HepG2 (cell line): Measurements from ENCODE around the gene ECE2. TPM values are rescaled to one million over a fixed set of nuclear protein-coding genes. Genes with fewer than 3 reads are reported as not detected.

Source experiments
- ATAD3A ChIP-seq: sonication (generic); formaldehyde crosslinking; IDR thresholded peaks from 2 replicates; pipeline ENCODE4 v1.4.0; 2020; ENCODE audit warnings: missing genetic modification reagents
- MXD3 ChIP-seq: IDR thresholded peaks from 2 replicates; pipeline ENCODE4 v1.6.1; 2016; ENCODE audit warnings: mild to moderate bottlenecking, missing biosample characterization, missing genetic modification reagents
- PBX3 ChIP-seq: sonication (generic); formaldehyde crosslinking; IDR thresholded peaks from 2 replicates; pipeline ENCODE4 v1.8.1; 2023; ENCODE audit warnings: missing genetic modification reagents, inconsistent platforms, borderline replicate concordance
- RAD21 ChIP-seq: fragments of 450-650 bp; formaldehyde crosslinking; IDR thresholded peaks from 2 replicates; pipeline ENCODE4 v1.5.0; 2020; ENCODE audit warnings: mild to moderate bottlenecking
- SATB2 ChIP-seq: sonication (generic); formaldehyde crosslinking; IDR thresholded peaks from 2 replicates; pipeline ENCODE4 v1.5.0; 2020; ENCODE audit warnings: missing genetic modification reagents
- WIZ ChIP-seq: sonication (generic); formaldehyde crosslinking; IDR thresholded peaks from 2 replicates; pipeline ENCODE4 v1.5.1; 2020; ENCODE audit warnings: mild to moderate bottlenecking, missing genetic modification reagents
- ZBTB1 ChIP-seq: sonication (generic); formaldehyde crosslinking; IDR thresholded peaks from 2 replicates; pipeline ENCODE4 v1.4.0; 2020; ENCODE audit warnings: missing genetic modification reagents, borderline replicate concordance
- ZFP90 ChIP-seq: sonication (generic); formaldehyde crosslinking; IDR thresholded peaks from 2 replicates; pipeline ENCODE4 v1.8.0; 2022; ENCODE audit warnings: missing genetic modification reagents, mild to moderate bottlenecking, inconsistent platforms, borderline replicate concordance
- ZNF281 ChIP-seq: sonication (generic); formaldehyde crosslinking; IDR thresholded peaks from 2 replicates; pipeline ENCODE4 v1.4.0; 2020; ENCODE audit warnings: missing genetic modification reagents, borderline replicate concordance
- ZNF317 ChIP-seq: sonication (generic); formaldehyde crosslinking; IDR thresholded peaks from 2 replicates; pipeline ENCODE4 v1.5.0; 2020; ENCODE audit warnings: mild to moderate bottlenecking, missing genetic modification reagents
- ZNF512B ChIP-seq: sonication (generic); formaldehyde crosslinking; IDR thresholded peaks from 2 replicates; pipeline ENCODE4 v1.5.1; 2020; ENCODE audit warnings: missing genetic modification reagents, mild to moderate bottlenecking, borderline replicate concordance
- ZNF619 ChIP-seq: sonication (generic); formaldehyde crosslinking; IDR thresholded peaks from 2 replicates; pipeline ENCODE4 v1.4.0; 2020; ENCODE audit warnings: mild to moderate bottlenecking, missing genetic modification reagents
- ZNF672 ChIP-seq: sonication (generic); formaldehyde crosslinking; IDR thresholded peaks from 2 replicates; pipeline ENCODE4 v1.8.1; 2022; ENCODE audit warnings: missing genetic modification reagents
- ZNF770 ChIP-seq: sonication (generic); formaldehyde crosslinking; IDR thresholded peaks from 2 replicates; pipeline ENCODE4 v1.5.0; 2020; ENCODE audit warnings: mild to moderate bottlenecking, missing genetic modification reagents
- ZSCAN12 ChIP-seq: sonication (generic); formaldehyde crosslinking; IDR thresholded peaks from 2 replicates; pipeline ENCODE4 v1.9.0; 2021; ENCODE audit warnings: mild to moderate bottlenecking, missing genetic modification reagents
- polyA plus RNA-seq, 8 experiments: library from polyadenylated mRNA; depleted of rRNA in 3 of 8; stranded (reverse) in 7 of 8; unstranded in 1 of 8; fragments of >200 nt; fragmentation: Illumina TruSeq in 4 of 8; extraction: Trizol in 4 of 8; gene quantifications; 2 replicates each; pipeline versions ENCODE4 v1.2.1 to v1.2.3, GENCODE V29; 2011 to 2016; ENCODE audit warnings: low read depth in 4 of 8, missing spikeins in 1 of 8, mixed read lengths in 1 of 8; ENCODE audit not compliant: insufficient read depth in 1 of 8
- total RNA-seq, 5 experiments: library from RNA; depleted of rRNA; stranded (reverse); fragments of >200 nt; fragmentation: Illumina TruSeq; extraction: Trizol; gene quantifications; 2 replicates each; pipeline ENCODE4 v1.2.3, GENCODE V29; 2016; ENCODE audit warnings: low read depth in 1 of 5

Gene ECE2
- total and polyA plus RNA-seq, 2 of the 13 experiments (the other 11 are each of a cell fraction or from before 2014, with no cell fraction given): not detected

GRCh38 chr3:184248454-184249411, 27.1 kb upstream of the ECE2 start, which contains the start of gene ALG3 (continued):
- TF ChIP-seq PBX3 (CRISPR knock-in tag) (no peak), ZNF619 (CRISPR knock-in tag) (no peak), ZFP90 (CRISPR knock-in tag) (peak; percentile 53; the same call in 1 of the 2 replicates), ZSCAN12 (CRISPR knock-in tag) (no peak), WIZ (peak; percentile 88; the same call in 1 of the 2 replicates), ZNF770 (CRISPR knock-in tag) (no peak), ZNF672 (CRISPR knock-in tag) (no peak), ZBTB1 (no peak), RAD21 (CRISPR knock-in tag) (peak; percentile 23; the same call in 1 of the 2 replicates), SATB2 (CRISPR knock-in tag) (0 out of 2 replicates have a peak, but pooled peaks have one; percentile 68), ATAD3A (no peak), ZNF512B (peak; percentile 30; the same call in 1 of the 2 replicates), ZNF317 (CRISPR knock-in tag) (peak; percentile 63; the same call in 1 of the 2 replicates), ZNF281 (CRISPR knock-in tag) (peak; percentile 33; the same call in 1 of the 2 replicates), MXD3 (CRISPR knock-in tag) (peak; percentile 85; the same call in 1 of the 2 replicates)
